Measurements from ENCODE around the gene ADIPOR2. TPM values are rescaled to one million over a fixed set of nuclear protein-coding genes. Genes with fewer than 3 reads are reported as not detected.
"Not testable (repeated sequence)": the region's sequence is repeated elsewhere in the genome, so short reads cannot be mapped to it uniquely, and the experiment has no call there.

Gene ADIPOR2
- total RNA-seq, 1 donor from 2014 or later: 49.9 TPM

DNA sequence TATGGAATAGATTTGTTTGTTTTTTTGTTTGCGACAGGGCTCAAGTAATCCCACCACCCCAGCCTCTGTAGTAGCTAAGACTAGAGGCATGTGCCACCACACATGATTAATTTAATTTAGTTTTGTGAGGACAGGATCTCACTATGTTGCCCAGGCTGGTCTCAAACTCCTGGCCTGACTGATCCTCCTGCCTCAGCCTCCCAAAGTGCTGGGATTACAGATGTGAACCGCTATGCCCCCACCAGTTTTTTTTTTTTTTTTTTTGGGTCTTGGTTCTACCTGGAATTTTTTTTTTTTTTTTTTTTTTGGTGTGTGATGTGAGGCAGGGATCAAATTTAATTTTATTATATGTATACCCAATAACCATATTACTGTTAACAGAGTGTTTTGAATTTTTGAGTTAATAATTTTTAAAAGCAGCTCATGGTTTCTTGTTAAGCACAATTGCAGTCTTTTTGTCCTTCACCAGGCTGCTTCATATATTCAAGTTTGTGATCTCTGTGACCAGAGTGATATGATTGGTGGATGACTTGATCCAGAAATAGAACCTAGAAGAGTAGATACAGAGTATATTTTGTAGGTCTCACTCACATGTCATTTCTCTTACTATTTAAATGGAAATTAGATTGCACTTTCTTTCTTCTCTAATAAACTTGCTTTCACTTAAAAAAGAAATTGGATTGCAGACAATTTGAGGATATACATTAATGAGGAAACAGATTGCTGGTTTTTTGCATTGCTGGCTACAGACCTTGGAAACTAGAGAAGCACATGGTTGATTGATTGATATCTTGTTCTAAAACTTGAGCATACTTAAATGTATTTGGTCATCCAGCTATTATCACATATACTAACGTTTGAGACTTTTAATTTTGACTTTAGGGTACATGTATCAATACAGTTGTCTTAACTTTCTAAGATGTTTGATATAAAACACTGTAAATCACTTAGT, 13.2 kb downstream of the ADIPOR2 start:
- DNase-seq (ENCODE audit: low read depth, low spot score): no peak

GRCh38 chr12:1705774-1706631, 15.1 kb downstream of the ADIPOR2 start:
- no peak for DNase-seq (ENCODE audit: low read depth, low spot score)

GRCh38 chr12:1706632-1706980, 15.7 kb downstream of the ADIPOR2 start:
- DNase-seq (ENCODE audit: low read depth, low spot score): no peak

- no peak for DNase-seq (ENCODE audit: low read depth, low spot score)
Measured at GRCh38 chr12:1707051-1707450, 16.2 kb downstream of the ADIPOR2 start.

DNA sequence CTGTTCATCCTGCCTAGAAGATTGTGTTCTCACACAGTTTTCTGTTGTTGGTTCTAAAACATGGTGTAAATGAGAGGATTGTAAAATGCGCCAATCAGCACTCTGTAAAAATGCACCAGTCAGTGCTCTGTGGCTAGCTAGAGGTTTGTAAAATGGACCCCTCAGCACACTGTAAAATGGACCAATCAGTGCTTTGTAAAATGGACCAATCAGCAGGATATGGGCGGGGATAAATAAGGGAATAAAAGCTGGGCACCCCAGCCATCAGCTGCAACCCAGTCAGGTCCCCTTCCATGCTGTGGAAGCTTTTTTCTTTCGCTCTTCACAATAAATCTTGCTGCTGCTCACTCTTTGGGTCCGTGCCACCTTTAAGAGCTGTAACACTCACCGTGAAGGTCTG, 19.1 kb downstream of the ADIPOR2 start:
- not testable (repeated sequence) for DNase-seq (ENCODE audit: low read depth, low spot score)

DNA sequence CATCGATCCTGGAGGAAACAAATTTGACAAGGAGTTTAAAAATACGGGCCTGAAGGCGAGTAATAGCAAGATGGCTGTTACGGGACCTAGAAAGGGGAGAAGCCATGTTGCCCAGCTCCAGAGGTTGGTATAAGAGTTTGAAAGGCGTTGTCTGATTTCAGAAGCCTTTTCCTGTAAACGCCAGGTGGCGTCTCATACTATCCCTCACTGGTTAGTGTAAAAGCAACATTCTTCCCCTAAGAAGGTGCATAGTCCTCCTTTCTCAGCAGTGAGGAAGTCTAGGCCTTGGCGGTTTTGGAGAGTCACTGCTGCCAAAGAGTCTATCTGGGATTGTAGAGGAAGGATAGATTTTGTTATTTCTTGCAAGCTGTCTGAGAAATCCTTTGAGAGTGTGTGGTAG, 20.0 kb downstream of the ADIPOR2 start:
- not testable (repeated sequence) for DNase-seq (ENCODE audit: low read depth, low spot score)

GRCh38 chr12:1711536-1712211, 20.8 kb downstream of the ADIPOR2 start:
- DNase-seq (ENCODE audit: low read depth, low spot score): not testable (repeated sequence)

DNA sequence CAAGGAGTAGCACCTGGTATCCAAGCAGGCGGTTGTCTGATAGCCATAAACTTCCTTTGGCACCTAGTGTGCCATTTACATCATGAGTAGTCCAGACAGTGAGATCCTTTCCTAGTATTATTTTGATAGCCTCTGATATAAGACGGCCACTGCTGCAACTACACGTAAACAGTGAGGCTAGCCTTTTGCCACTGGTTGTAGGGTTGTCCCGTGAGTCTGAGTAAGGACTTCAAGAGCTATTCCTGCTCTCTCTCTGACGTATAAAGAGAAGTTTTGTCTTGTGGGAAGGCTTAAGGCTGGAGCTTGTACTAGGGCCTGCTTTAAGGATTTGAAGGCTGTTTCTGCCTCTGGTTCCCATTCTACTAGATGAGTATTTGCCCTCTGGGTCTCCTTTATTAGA, 21.4 kb downstream of the ADIPOR2 start:
- not testable (repeated sequence) for DNase-seq (ENCODE audit: low read depth, low spot score)

DNA sequence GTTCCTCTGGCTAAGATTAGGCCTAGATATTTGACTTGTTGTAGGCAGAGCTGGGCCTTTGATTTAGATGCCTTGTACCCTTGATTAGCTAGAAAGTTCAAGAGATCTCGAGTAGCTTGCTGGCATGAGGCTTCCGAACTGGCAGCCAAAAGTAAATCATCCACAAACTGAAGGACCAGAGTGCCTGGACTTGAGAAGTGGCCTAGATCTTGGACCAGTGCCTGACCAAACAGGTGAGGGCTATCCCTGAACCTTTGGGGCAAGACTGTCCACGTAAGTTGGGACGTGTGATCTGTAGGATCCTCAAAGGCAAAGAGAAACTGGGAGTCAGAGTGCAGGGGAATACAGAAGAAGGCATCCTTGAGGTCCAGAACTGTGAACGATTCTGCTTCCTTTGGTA, 22.0 kb downstream of the ADIPOR2 start:
- DNase-seq (ENCODE audit: low read depth, low spot score): not testable (repeated sequence)

DNA sequence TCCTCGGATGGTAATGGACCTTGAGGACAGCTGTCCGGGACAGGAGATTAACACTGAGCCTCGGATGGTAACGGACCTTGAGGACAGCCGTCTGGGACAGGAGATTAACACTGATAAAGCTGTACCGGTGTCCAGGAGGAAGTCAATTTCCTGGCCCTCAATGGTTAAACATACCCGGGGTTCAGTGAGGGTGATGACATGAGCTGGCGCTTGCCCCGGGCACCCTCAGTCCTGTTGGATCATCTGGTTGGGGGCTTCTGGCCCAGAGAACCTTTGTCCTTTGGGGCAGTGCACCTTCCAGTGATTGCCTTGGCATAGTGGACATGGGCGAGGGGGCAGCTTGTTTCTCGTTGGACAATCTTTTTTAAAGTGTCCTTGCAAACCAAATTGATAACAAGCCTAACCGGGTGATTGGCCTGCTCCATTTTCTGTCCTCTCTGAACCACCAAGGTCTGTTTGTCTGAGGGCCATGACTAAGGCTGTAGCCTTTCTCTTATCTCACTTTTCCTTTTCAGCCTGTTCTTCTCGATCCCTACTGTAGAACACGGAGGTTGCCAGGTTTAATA, 23.0 kb downstream of the ADIPOR2 start:
- DNase-seq (ENCODE audit: low read depth, low spot score): not testable (repeated sequence)

DNA sequence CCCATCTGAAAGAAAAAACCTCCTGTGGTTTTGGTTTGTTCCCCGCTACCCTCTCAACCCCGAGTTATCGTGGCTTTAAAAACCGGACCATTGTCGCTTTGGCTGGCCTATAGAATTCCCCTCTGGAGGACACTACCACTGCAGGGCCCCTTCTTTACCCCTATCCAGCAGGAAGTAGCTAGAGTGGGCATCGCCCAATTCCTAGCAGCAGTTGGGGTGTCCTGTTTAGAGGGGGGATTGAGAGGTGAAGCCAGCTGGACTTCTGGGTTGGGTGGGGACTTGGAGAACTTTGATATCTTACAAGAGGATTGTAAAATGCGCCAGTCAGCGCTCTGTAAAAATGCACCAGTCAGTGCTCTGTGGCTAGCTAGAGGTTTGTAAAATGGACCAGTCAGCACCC, 24.6 kb downstream of the ADIPOR2 start:
- DNase-seq (ENCODE audit: low read depth, low spot score): not testable (repeated sequence)

- DNase-seq (ENCODE audit: low read depth, low spot score): no peak
Measured at GRCh38 chr12:1716215-1716862, 25.5 kb downstream of the ADIPOR2 start.

DNA sequence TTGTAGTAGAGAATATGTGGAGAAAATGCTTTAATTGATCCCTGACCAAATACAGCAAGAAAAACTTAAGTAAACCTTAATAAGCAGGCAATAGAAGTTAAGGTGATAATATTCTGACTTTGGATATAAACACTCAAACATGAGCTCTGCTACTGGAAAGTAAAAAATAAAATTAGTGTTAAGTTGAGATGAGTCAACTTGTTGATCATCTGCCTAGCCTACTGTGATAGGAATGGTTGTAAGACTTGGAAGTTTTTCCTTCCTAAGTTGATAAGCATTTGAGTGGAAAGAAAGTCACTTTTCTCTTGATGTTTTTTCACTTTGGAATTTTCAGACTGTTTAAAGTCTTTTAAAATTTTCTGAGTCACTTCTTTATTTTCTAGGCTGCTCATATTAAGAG, 26.0 kb downstream of the ADIPOR2 start:
- no peak for DNase-seq (ENCODE audit: low read depth, low spot score)

- DNase-seq (ENCODE audit: low read depth, low spot score): no peak
Measured at GRCh38 chr12:1719139-1719538, 28.3 kb downstream of the ADIPOR2 start.

GRCh38 chr12:1720494-1720893, 29.6 kb downstream of the ADIPOR2 start:
- no peak for DNase-seq (ENCODE audit: low read depth, low spot score)

DNA sequence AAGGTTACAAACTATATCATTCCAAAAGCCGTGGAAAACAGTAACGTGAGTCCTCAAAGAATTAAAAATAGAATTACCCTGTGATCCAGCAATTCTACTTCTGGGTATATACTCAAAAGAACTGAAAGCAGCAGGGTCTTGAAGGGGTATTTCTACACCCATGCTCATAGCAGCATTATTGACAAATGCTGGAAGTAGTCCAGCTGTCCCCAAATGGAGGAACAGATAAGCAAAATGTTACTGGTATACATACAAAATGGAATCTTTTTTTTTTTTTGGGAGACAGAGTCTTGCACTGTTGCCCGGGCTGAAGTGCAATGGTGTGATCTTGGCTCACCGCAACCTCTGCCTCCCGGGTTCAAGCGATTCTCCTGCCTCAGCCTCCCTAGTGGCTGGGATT, 32.9 kb downstream of the ADIPOR2 start:
- no peak for DNase-seq (ENCODE audit: low read depth, low spot score)

GRCh38 chr12:1724250-1724649, 33.4 kb downstream of the ADIPOR2 start:
- no peak for DNase-seq (ENCODE audit: low read depth, low spot score)

- DNase-seq (ENCODE audit: low read depth, low spot score): no peak
Measured at GRCh38 chr12:1726753-1727152, 35.9 kb downstream of the ADIPOR2 start.

DNA sequence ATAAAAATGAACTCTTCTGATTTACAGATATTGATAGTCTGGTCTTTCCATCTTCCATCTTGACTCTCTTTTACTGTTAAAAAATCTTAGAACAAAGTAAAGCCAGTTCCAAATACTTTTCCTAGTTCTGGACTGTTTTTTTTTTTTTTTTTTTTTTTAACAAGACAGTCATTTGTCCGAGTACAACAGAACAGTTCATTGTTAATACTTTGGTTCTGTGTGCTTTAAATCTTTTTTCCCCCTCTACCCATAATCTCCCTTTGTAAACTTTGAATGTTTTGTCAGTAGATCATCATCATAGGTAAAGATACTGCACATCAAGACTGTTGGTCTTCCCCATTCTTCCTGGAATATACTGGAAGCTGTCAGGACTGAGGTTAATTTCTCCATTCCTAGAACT, 38.0 kb downstream of the ADIPOR2 start:
- no peak for DNase-seq (ENCODE audit: low read depth, low spot score)

GRCh38 chr12:1731019-1731687, 40.3 kb downstream of the ADIPOR2 start:
- DNase-seq (ENCODE audit: low read depth, low spot score): no peak
